NCI-H510A (cell line): ENCODE measurements around the gene HPD.
A peak's percentile ranks its signal among the peaks of the same experiment; 100 is the strongest.

Experiments
- DNase-seq: peaks from one replicate; lab custom pipeline; 2025; lab: John Stamatoyannopoulos, UW

The HPD gene

GRCh38 chr12:121810833-121811433, 47.7 kb downstream of the HPD start:
- DNase-seq = no peak

GRCh38 chr12:121810234-121810817, 48.3 kb downstream of the HPD start:
- no peak for DNase-seq

GRCh38 chr12:121809712-121810116, 48.9 kb downstream of the HPD start:
- DNase-seq = no peak

GRCh38 chr12:121808623-121809022, 50.0 kb downstream of the HPD start:
- DNase-seq = no peak

- DNase-seq = no peak
Measured at GRCh38 chr12:121807642-121808347, 50.9 kb downstream of the HPD start.

GRCh38 chr12:121806546-121807423, 51.9 kb downstream of the HPD start:
- DNase-seq = no peak

GRCh38 chr12:121806009-121806545, 52.6 kb downstream of the HPD start:
- no peak for DNase-seq

- DNase-seq = no peak
Measured at GRCh38 chr12:121805171-121806008, 53.3 kb downstream of the HPD start.

GRCh38 chr12:121804417-121805111, 54.1 kb downstream of the HPD start:
- peak; percentile 32 for DNase-seq

GRCh38 chr12:121803861-121804416, 54.7 kb downstream of the HPD start, which contains the start of gene SETD1B:
SETD1B (plus strand) TSS chr12:121804009; CDS start chr12:121804738, 729 bp downstream.
- peak; percentile 57 for DNase-seq

GRCh38 chr12:121802843-121803698, 55.6 kb downstream of the HPD start:
- DNase-seq = peak; percentile 95

GRCh38 chr12:121802485-121802842, 56.2 kb downstream of the HPD start:
- DNase-seq = no peak

GRCh38 chr12:121801595-121802484, 56.8 kb downstream of the HPD start:
- no peak for DNase-seq

GRCh38 chr12:121800694-121801594, 57.7 kb downstream of the HPD start:
- DNase-seq = peak; percentile 83

GRCh38 chr12:121799842-121800693, 58.6 kb downstream of the HPD start:
- DNase-seq = peak; percentile 83

GRCh38 chr12:121799156-121799841, 59.4 kb downstream of the HPD start:
- DNase-seq = peak; percentile 91
